GM19240 (cell line): ENCODE data around the gene ANKRD29.

Experiments
- DNase-seq: peaks from one replicate; pipeline ENCODE4 v3.0.0; 2011; ENCODE audit warnings: low spot score; ENCODE audit not compliant: insufficient read length

The ANKRD29 gene

GRCh38 chr18:23684515-23685197 lies 21.9 kb upstream of the ANKRD29 start:
- no peak for DNase-seq

- DNase-seq = no peak
Measured at GRCh38 chr18:23683671-23684070, 21.0 kb upstream of the ANKRD29 start.

GRCh38 chr18:23683155-23683554 lies 20.4 kb upstream of the ANKRD29 start:
- no peak for DNase-seq

DNA sequence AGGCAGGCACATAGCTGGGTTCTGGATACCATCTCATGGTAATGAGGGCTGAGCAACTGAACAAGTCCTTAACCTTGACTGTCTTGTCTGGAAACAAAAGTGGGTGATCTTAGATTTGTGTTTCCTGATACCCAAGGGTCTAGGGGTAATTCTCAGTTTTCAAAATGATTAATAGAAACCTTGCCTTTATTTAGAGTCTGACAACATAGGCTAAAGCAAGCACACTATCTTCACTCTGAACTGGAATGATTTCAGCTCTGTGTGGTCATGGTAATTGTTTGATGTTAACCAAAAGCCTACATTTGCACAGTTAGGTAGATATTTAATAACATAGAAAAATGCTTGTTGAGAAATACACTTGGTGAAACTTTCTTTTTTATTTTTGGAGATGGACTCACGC lies 19.8 kb upstream of the ANKRD29 start:
- DNase-seq = no peak

- DNase-seq = no peak
Measured at GRCh38 chr18:23682045-23682444, 19.3 kb upstream of the ANKRD29 start.

DNA sequence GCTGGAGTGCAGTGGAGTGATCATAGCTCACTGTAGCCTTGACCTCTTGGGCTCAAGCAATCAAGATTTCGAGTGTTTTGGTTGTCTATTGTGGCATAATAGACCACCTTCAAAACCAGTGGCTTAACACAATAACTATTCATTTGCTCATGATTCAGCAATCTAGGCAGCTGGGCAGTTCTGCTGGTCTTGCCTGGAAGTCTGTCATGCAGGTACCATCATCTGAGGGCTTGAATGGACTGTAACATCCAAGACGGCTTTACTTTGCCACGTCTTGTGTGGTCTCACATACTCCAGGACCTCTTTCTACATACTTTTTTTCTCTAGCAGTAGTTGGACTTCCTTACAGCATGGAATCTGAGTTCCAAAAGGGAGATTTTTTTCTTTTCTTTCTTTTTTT lies 13.2 kb upstream of the ANKRD29 start:
- no peak for DNase-seq

DNA sequence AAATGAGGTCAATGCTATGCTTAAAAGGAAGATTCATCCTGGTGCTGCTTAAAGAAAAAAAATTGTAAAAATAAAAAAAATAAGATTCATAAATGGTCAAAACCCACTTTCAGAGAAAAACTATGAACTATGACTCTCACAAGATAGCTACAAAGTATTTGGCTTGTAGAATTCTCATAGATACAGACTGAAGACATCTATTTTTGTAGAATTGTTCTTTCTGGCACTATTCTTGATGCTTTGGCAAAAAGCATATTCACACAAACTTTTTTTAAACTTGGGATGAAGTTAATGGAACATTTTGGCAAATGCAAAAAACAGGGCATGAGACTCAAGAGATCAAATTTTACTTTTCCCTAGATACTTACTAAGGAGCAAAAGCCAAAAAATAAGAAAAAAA lies 12.5 kb upstream of the ANKRD29 start:
- DNase-seq = no peak

GRCh38 chr18:23673725-23674124 lies 11.0 kb upstream of the ANKRD29 start:
- DNase-seq = no peak

GRCh38 chr18:23671564-23671963 lies 8.9 kb upstream of the ANKRD29 start:
- no peak for DNase-seq

- DNase-seq = no peak
Measured at GRCh38 chr18:23669804-23670405, 7.2 kb upstream of the ANKRD29 start.

DNA sequence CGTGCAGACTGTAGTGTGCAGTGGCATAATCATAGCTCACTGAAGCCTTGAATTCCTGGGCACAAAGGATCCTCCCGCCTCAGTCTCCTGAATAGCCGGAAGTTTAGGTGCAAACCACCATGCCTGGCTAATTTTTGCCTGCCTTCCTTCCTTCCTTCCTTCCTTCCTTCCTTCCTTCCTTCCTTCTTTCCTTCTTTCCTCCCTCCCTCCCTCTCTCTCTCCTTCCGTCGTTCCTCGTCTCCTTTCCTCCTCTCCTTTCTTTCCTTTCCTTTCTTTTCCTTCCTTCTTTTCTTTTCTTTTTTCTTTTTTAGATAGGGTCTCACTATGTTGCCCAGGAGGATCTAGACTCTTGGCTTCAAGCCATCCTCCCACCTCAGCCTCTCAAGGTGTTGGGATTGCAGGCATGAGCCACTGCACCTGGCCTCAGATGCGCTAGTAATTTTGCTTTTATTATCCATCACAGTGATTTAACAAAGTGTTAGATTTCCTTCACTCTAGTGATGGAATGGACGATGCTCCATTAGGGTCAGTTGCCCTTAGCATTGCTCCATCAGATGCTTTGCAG lies 6.6 kb upstream of the ANKRD29 start:
- DNase-seq = no peak

GRCh38 chr18:23668731-23669130 lies 6.0 kb upstream of the ANKRD29 start:
- no peak for DNase-seq

- DNase-seq = no peak
Measured at GRCh38 chr18:23667114-23667513, 4.4 kb upstream of the ANKRD29 start.

DNA sequence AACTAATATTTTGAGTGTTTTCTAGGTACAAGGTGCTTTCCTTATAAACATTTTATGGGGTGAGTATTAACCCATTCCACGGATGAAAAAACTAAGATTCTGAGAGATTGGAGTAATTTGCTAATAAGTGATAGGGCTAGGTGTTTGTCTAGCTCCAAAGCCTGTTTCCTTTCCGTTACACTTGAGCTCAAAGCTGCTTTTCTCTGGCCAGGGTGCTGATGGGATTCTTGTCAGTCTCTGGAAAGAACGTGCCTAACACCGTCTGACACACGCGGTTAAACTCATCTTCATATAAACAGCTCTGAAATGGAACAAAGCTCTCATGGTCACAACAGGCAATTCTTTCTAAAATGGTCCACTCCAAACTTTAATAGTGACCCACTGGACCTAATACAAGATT lies 2.0 kb upstream of the ANKRD29 start:
- DNase-seq = no peak

DNA sequence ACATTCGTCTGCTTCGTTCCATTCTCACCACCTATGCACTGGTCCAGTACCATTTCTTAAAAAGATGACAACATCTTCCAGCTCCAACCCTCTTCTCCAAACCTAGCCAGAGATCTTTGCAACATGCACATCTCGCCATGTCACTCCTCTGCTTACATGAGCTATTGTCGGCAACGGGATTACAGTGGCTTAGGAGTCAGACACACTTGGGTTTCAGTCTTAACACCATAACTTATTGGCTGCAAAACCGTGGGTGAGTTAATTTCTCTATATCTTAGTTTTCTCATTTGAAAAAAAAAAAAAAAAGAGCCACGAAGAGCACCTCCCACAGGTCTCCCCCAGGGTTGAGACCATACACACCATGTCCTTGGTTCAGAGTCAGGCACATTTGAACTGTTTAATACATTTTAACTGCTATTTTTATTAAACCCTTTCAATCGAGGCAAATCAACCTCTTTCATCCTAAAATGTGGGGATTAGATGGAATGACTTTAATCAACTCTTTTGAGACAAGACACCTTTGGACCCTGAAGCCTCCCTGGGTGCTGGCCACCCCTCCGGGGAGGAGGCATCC lies 889 bp downstream of the ANKRD29 start:
- DNase-seq = no peak

DNA sequence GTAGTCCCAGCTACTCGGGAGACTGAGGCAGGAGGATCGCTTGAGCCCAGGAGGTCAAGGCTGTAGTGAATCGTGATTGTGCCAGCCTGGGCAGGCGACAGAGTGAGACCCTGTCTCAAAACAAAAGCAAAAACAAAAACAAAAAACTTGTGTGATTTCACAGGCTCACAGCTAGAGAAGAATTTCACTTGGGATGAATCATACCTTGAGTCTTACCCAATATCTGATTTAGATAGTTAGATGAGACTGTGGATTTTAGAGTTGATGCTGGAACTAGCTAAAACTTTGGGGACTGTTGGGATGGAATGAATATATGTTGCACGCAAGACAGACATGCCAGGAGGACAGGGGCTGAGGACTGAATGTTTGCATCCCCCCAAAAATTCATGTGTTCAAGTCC lies 4.4 kb downstream of the ANKRD29 start:
- no peak for DNase-seq

- no peak for DNase-seq
Measured at GRCh38 chr18:23652232-23652631, 10.5 kb downstream of the ANKRD29 start.

- no peak for DNase-seq
Measured at GRCh38 chr18:23650968-23651927, 11.5 kb downstream of the ANKRD29 start.

DNA sequence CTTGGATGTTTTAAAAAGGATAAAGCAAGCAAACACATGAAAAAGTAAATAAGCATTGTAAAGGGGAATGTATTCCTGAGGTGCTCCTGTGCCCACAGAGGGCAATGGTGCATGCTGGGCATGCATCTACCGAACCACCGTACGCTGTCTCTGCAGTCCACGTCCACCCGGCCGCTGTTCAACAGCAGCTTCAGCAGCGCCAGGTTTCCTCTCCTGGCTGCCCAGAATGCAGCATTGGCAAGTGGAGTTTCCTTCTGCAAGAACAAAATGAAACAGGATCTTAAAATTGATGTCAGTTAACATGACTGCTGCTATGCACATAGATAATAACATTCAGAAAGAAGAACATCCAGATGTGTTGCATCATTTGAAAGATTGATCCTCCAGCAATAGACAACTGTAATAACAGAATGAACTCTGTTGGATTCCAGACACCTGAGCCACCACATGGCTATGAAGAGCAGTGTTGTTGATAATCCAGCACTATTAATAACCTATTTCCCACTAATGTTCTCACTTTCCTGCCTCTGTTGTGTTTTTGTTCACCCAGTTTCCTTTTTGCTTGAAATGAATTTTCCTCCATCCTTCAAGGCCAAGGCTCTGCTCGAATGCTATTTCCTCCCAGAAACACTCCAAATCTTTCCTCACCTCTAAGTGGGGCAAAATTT lies 13.6 kb downstream of the ANKRD29 start:
- no peak for DNase-seq

DNA sequence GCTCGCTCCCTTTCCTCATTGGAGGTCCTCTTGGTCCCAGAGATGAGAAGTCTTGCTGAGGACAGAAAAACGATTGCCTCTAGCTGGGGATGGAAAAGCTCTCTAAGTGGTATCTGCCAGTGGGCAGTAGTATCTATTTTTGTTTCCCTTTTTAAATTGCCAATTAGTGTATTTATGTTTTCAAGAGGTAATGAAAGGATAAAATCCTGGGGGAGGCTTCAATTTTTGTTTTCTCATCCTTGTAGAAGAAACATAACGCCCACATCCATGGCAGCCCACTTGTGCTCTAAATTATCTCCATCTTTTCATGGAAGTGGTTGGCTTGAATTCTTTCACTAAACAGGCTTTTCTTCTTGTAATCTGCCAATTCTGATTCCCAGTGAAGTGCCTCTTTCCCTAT lies 14.3 kb downstream of the ANKRD29 start:
- DNase-seq = no peak

DNA sequence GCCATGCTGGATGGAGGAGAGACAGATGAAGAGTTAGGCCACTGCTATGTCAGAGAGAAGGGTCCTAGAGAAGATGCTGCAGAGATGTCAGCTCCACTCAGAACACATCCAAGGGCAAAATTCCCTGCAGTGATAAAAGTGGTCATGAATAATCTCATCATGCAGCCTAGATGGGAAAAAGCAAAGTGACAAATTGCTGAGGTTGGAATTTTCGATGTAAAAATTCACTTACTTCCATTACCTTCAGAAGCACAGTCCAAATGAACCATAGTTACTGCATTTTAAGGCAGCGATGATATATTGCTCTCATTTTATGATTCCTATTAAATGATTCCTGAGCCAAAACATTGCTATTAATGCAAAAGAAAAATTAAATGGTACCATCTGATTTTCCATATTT lies 16.4 kb downstream of the ANKRD29 start:
- DNase-seq = no peak
